CD4-positive, alpha-beta T cell (primary cell): ENCODE measurements around the gene GGT7. TPM values are rescaled to one million over a fixed set of nuclear protein-coding genes. Genes with fewer than 3 reads are reported as not detected.

Experiments used
- ATAC-seq: fragments of 200-7000 bp; cut with Tn5 transposase; one replicate; pipeline ENCODE4 v1.10.0; 2022; ENCODE audit warnings: mild to moderate bottlenecking; ENCODE audit not compliant: poor library complexity
- CTCF ChIA-PET: fragments of 350-600 bp; sonication (Branson Sonifier 250); formaldehyde crosslinking; loops from one replicate; lab custom pipeline; 2021; ENCODE audit warnings: antibody characterized with exemption, inconsistent platforms; lab: Charles Lee
- POLR2A ChIA-PET: fragments of 350-600 bp; sonication (Branson Sonifier 250); formaldehyde crosslinking; loops from one replicate; lab custom pipeline; 2021; ENCODE audit warnings: antibody characterized with exemption, inconsistent platforms; lab: Charles Lee
- DNase-seq, 14 experiments: peaks; one replicate each; pipeline ENCODE4 v3.0.0-alpha.2; 2013 to 2020; ENCODE audit warnings: mixed read lengths in 2 of 14
- H3K27ac ChIP-seq, 2 donors: one replicate each; pipeline versions ENCODE4 v1.5.1 to v1.7.0; 2013; ENCODE audit warnings: low read length in 2 of 2, low read depth in 1 of 2, mild to moderate bottlenecking in 1 of 2
- H3K27me3 ChIP-seq, 2 experiments: 1 replicate in 1 of 2; 2 replicates in 1 of 2; pipeline versions ENCODE4 v1.6.1 to v1.7.0; 2013; ENCODE audit warnings: low read length in 2 of 2, control low read depth in 1 of 2, mild to moderate bottlenecking in 1 of 2, moderate library complexity in 1 of 2; ENCODE audit not compliant: insufficient read depth in 2 of 2, control insufficient read depth in 1 of 2
- H3K36me3 ChIP-seq: one replicate; pipeline ENCODE4 v1.6.1; 2013; ENCODE audit warnings: low read length, control low read depth; ENCODE audit not compliant: insufficient read depth
- H3K4me1 ChIP-seq: one replicate; pipeline ENCODE4 v1.6.1; 2013; ENCODE audit warnings: low read length, control low read depth; ENCODE audit not compliant: insufficient read depth
- H3K4me3 ChIP-seq: one replicate; pipeline ENCODE4 v1.5.1; 2013; ENCODE audit warnings: mild to moderate bottlenecking, low read length, moderate library complexity
- H3K9me3 ChIP-seq, 2 experiments: 1 replicate in 1 of 2; 2 replicates in 1 of 2; pipeline versions ENCODE4 v1.6.1 to v1.7.0; 2013; ENCODE audit warnings: low read length in 2 of 2, mild to moderate bottlenecking in 2 of 2, control low read depth in 1 of 2, moderate library complexity in 1 of 2; ENCODE audit not compliant: control insufficient read depth in 1 of 2, insufficient read depth in 1 of 2
- H3K27ac Mint-ChIP-seq: one replicate; pipeline ENCODE4 v1.8.0; 2020; ENCODE audit warnings: mixed read lengths
- H3K27me3 Mint-ChIP-seq: one replicate; pipeline ENCODE4 v1.8.0; 2021; ENCODE audit warnings: mixed read lengths
- H3K36me3 Mint-ChIP-seq: one replicate; pipeline ENCODE4 v1.8.0; 2021; ENCODE audit warnings: low read depth, mixed read lengths
- H3K4me1 Mint-ChIP-seq: one replicate; pipeline ENCODE4 v1.8.0; 2021; ENCODE audit warnings: low read depth, mixed read lengths
- H3K4me3 Mint-ChIP-seq: one replicate; pipeline ENCODE4 v1.8.0; 2020; ENCODE audit warnings: mild to moderate bottlenecking, mixed read lengths
- H3K9me3 Mint-ChIP-seq: one replicate; pipeline ENCODE4 v1.8.0; 2020; ENCODE audit warnings: mixed read lengths
- intact Hi-C, 2 experiments: fragments of 100-400 bp; cut with DNase I in 1 of 2; cut with micrococcal nuclease in 1 of 2; formaldehyde crosslinking; loops; one replicate each; pipeline versions ENCODE4 v1.15.1 to v1.9.0; 2023 to 2025; cut with DNase I, micrococcal nuclease
- total RNA-seq, 174 experiments: library from RNA in 2 of 174; stranded (reverse) in 2 of 174; gene quantifications; one replicate each; pipeline ENCODE4 v1.2.3 and lab custom pipeline; 2021 to 2026
- TF ChIP-seq, protein P1 (sequence below): fragments of 200-600 bp; IDR thresholded peaks from one replicate; pipeline ENCODE4 v1.8.0; 2022; ENCODE audit warnings: antibody characterized with exemption, mild to moderate bottlenecking

Gene GGT7
- total RNA-seq, 2 experiments from 2014 or later, result 32.4 to 32.6 TPM

DNA sequence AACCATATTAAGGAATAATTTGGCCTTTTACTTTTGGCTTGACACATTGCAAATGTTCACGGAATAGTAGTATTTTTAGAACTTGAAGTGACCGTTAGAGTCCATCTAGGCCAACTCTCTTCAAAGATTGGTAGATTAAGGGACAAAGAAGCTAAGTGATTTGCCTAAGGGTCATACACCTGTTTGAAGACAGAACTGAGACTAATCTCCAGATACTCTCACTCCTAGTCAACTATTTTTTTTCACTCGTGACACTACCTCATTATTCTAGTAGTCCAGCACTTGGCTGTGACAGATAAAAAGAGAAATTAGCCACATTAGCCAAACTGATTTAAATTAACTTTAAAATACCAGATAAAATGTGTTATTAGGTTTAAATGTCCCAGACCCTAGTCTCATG lies 14.4 kb upstream of the GGT7 start:
- H3K9me3 Mint-ChIP-seq, result no peaks in the 10 kb centered on the region
- Histone ChIP-seq H3K4me3 (no peak overlapping the region), H3K27ac (no peak overlapping the region), H3K9me3 (no peaks in the 10 kb centered on the region), H3K27me3 (no peaks in the 10 kb centered on the region), H3K36me3 (peaks cover 12% of the 10 kb centered on the region), H3K4me1 (peaks cover 6% of the 10 kb centered on the region)
- intact Hi-C loops, result no loop called here
- DNase-seq, result no peak
- H3K4me1 Mint-ChIP-seq, result peaks cover 19% of the 10 kb centered on the region
- ChIA-PET POLR2A (interaction anchor here (1.0 kb wide), 1 partner anchor 10 kb away, joined by 3 read pairs; the partner anchor contains the start of gene ACSS2), CTCF (no interaction called here)
- peaks cover 26% of the 10 kb centered on the region for H3K36me3 Mint-ChIP-seq
- H3K4me3 Mint-ChIP-seq, result no peak overlapping the region
- H3K27me3 Mint-ChIP-seq, result no peaks in the 10 kb centered on the region
- TF ChIP-seq, protein P1, sequence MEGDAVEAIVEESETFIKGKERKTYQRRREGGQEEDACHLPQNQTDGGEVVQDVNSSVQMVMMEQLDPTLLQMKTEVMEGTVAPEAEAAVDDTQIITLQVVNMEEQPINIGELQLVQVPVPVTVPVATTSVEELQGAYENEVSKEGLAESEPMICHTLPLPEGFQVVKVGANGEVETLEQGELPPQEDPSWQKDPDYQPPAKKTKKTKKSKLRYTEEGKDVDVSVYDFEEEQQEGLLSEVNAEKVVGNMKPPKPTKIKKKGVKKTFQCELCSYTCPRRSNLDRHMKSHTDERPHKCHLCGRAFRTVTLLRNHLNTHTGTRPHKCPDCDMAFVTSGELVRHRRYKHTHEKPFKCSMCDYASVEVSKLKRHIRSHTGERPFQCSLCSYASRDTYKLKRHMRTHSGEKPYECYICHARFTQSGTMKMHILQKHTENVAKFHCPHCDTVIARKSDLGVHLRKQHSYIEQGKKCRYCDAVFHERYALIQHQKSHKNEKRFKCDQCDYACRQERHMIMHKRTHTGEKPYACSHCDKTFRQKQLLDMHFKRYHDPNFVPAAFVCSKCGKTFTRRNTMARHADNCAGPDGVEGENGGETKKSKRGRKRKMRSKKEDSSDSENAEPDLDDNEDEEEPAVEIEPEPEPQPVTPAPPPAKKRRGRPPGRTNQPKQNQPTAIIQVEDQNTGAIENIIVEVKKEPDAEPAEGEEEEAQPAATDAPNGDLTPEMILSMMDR, result no peak
- no peak for ATAC-seq
- no peak overlapping the region for H3K27ac Mint-ChIP-seq

- Histone ChIP-seq H3K27me3 (no peaks in the 10 kb centered on the region), H3K4me3 (no peak overlapping the region), H3K27ac (no peak overlapping the region), H3K36me3 (peaks cover 12% of the 10 kb centered on the region), H3K4me1 (no peaks in the 10 kb centered on the region), H3K9me3 (no peaks in the 10 kb centered on the region)
- Mint-ChIP-seq H3K27ac (no peak overlapping the region), H3K4me3 (no peak overlapping the region), H3K9me3 (no peaks in the 10 kb centered on the region), H3K36me3 (peaks cover 26% of the 10 kb centered on the region), H3K27me3 (no peaks in the 10 kb centered on the region), H3K4me1 (peaks cover 10% of the 10 kb centered on the region)
- ATAC-seq (no peak), DNase-seq (no peak)
- intact Hi-C loops, result no loop called here
- TF ChIP-seq, protein P1, result no peak
- ChIA-PET CTCF (no interaction called here), POLR2A (no interaction called here)
These were observed 13.5 kb upstream of the GGT7 start for GRCh38 chr20:34886122-34886521.

DNA sequence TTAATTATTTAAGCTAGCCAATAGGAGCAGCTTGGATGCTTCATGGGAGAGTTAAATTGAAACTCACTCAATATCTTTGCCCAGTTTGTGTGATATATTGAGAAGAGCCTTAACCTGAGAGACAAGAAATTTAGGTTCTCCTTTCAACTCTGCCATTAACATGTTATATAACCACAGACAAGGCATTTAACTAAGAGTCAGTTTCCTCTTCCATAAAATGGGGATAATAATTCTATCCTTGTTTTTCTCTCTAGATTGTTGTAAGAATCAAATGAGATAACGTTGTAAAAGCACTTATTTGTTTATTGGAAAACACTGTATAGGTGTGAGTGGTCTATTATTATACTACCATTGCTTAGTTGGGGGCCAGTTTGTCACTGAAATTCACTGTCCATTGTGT lies 11.6 kb upstream of the GGT7 start:
- ATAC-seq (no peak), DNase-seq (no peak)
- ChIA-PET CTCF (interaction anchor here (1.1 to 1.4 kb wide), 2 partner anchors 15 to 72 kb away, joined by 3 read pairs; no protein-coding TSS in a partner anchor), POLR2A (interaction anchor here (0.8 kb wide), 1 partner anchor 28 kb away, joined by 3 read pairs; no protein-coding TSS in a partner anchor)
- Mint-ChIP-seq H3K4me3 (no peak overlapping the region), H3K27ac (no peak overlapping the region), H3K27me3 (no peaks in the 10 kb centered on the region), H3K9me3 (no peaks in the 10 kb centered on the region), H3K36me3 (peaks cover 26% of the 10 kb centered on the region), H3K4me1 (peaks cover 2% of the 10 kb centered on the region)
- intact Hi-C loops, result no loop called here
- no peaks in the 10 kb centered on the region for H3K9me3 ChIP-seq
- no peaks in the 10 kb centered on the region for H3K27me3 ChIP-seq
- H3K4me1 ChIP-seq, result no peaks in the 10 kb centered on the region
- H3K4me3 ChIP-seq, result no peak overlapping the region
- H3K27ac ChIP-seq, result no peak overlapping the region
- H3K36me3 ChIP-seq, result peaks cover 12% of the 10 kb centered on the region
- TF ChIP-seq, protein P1, result no peak
